ENCODE data around the gene CHAD. TPM values are rescaled to one million over a fixed set of nuclear protein-coding genes. Genes with fewer than 3 reads are reported as not detected.

The CHAD gene
- total and polyA plus RNA-seq, 2 of the 13 experiments (the other 11 are each of a cell fraction or from before 2014, with no cell fraction given): 1.4 TPM; not detected in 1

DNA sequence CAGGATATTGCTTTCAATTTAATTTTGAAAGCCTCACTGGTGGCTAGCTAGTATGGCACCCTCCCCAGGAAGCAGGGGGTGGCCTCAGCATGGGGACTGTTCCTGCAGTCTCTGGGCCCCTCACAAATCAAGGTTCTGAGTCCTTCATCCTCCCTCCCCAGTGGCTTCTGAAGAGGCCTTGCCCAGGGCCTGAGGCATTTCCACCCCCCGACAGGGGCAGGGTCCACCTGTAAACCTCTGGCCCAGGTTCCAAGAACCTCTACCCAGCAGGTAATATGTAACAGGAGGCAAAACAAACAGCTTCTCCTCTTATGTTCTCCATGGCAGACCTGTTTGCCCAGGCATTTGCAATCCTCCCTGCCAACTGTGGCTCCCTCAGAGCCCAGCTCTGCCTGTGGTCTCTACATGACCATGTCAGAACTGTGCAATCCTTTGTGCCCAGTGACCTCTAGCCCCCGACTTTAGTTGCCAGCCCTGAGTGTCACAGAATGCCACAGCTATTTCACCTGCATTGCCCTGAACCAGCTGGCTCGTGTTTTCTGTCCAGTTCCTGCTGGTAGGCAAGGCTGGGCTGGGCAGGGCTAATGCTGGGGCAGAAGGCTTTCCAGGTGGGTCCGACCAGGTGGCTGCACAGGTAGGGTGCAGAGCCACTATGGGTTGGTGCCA lies 28.4 kb downstream of the CHAD start (continued):
- TF ChIP-seq, protein P1, sequence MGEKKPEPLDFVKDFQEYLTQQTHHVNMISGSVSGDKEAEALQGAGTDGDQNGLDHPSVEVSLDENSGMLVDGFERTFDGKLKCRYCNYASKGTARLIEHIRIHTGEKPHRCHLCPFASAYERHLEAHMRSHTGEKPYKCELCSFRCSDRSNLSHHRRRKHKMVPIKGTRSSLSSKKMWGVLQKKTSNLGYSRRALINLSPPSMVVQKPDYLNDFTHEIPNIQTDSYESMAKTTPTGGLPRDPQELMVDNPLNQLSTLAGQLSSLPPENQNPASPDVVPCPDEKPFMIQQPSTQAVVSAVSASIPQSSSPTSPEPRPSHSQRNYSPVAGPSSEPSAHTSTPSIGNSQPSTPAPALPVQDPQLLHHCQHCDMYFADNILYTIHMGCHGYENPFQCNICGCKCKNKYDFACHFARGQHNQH (CRISPR knock-in tag; IDR thresholded peaks at IDR 0.05): no peak
- TF ChIP-seq KLF6 (CRISPR knock-in tag; IDR thresholded peaks at IDR 0.05) (no peak), CBX1 (IDR thresholded peaks at IDR 0.05; ENCODE audit: low read depth) (no peak), ERF (CRISPR knock-in tag; IDR thresholded peaks at IDR 0.05) (no peak), HNF4A (CRISPR knock-in tag; IDR thresholded peaks at IDR 0.05) (peak; percentile 95), ZNF788 (CRISPR knock-in tag; IDR thresholded peaks at IDR 0.05; ENCODE audit: borderline replicate concordance) (peak; percentile 74; the same call in 1 of the 2 replicates), HDAC1 (CRISPR knock-in tag; IDR thresholded peaks at IDR 0.05) (peak; percentile 62), ZNF724P (CRISPR knock-in tag; IDR thresholded peaks at IDR 0.05; ENCODE audit: borderline replicate concordance) (no peak), TBX3 (IDR thresholded peaks at IDR 0.05; ENCODE audit: borderline replicate concordance) (no peak), MZF1 (CRISPR knock-in tag; IDR thresholded peaks at IDR 0.05; ENCODE audit: borderline replicate concordance) (no peak), HNRNPK (IDR thresholded peaks at IDR 0.05; ENCODE audit: low read depth, low read length, poor library complexity, severe bottlenecking) (no peak), ZNF883 (CRISPR knock-in tag; IDR thresholded peaks at IDR 0.05; ENCODE audit: not compliant biosample characterization) (no peak), ZSCAN25 (CRISPR knock-in tag; IDR thresholded peaks at IDR 0.05) (no peak), ZNF747 (CRISPR knock-in tag; IDR thresholded peaks at IDR 0.05; ENCODE audit: borderline replicate concordance) (no peak), ZNF180 (CRISPR knock-in tag; IDR thresholded peaks at IDR 0.05; ENCODE audit: borderline replicate concordance, low read depth) (no peak), ZNF878 (CRISPR knock-in tag; IDR thresholded peaks at IDR 0.05) (no peak), ZSCAN9 (CRISPR knock-in tag; IDR thresholded peaks at IDR 0.05; ENCODE audit: borderline replicate concordance) (no peak), SUZ12 (IDR thresholded peaks at IDR 0.05; ENCODE audit: low read depth, low read length) (no peak), ZNF431 (CRISPR knock-in tag; IDR thresholded peaks at IDR 0.05; ENCODE audit: borderline replicate concordance, low read depth) (no peak), MEIS2 (CRISPR knock-in tag; IDR thresholded peaks at IDR 0.05) (no peak)
- TF ChIP-seq, protein P2, sequence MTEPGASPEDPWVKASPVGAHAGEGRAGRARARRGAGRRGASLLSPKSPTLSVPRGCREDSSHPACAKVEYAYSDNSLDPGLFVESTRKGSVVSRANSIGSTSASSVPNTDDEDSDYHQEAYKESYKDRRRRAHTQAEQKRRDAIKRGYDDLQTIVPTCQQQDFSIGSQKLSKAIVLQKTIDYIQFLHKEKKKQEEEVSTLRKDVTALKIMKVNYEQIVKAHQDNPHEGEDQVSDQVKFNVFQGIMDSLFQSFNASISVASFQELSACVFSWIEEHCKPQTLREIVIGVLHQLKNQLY (CRISPR knock-in tag; IDR thresholded peaks at IDR 0.05): 0 out of 2 replicates have a peak, but pooled peaks have one; percentile 13
- TF ChIP-seq, protein P3, sequence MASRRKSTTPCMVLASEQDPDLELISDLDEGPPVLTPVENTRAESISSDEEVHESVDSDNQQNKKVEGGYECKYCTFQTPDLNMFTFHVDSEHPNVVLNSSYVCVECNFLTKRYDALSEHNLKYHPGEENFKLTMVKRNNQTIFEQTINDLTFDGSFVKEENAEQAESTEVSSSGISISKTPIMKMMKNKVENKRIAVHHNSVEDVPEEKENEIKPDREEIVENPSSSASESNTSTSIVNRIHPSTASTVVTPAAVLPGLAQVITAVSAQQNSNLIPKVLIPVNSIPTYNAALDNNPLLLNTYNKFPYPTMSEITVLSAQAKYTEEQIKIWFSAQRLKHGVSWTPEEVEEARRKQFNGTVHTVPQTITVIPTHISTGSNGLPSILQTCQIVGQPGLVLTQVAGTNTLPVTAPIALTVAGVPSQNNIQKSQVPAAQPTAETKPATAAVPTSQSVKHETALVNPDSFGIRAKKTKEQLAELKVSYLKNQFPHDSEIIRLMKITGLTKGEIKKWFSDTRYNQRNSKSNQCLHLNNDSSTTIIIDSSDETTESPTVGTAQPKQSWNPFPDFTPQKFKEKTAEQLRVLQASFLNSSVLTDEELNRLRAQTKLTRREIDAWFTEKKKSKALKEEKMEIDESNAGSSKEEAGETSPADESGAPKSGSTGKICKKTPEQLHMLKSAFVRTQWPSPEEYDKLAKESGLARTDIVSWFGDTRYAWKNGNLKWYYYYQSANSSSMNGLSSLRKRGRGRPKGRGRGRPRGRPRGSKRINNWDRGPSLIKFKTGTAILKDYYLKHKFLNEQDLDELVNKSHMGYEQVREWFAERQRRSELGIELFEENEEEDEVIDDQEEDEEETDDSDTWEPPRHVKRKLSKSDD (CRISPR knock-in tag; IDR thresholded peaks at IDR 0.05; ENCODE audit: low read depth): no peak
- TF ChIP-seq, protein P4, sequence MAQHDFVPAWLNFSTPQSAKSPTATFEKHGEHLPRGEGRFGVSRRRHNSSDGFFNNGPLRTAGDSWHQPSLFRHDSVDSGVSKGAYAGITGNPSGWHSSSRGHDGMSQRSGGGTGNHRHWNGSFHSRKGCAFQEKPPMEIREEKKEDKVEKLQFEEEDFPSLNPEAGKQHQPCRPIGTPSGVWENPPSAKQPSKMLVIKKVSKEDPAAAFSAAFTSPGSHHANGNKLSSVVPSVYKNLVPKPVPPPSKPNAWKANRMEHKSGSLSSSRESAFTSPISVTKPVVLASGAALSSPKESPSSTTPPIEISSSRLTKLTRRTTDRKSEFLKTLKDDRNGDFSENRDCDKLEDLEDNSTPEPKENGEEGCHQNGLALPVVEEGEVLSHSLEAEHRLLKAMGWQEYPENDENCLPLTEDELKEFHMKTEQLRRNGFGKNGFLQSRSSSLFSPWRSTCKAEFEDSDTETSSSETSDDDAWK (CRISPR knock-in tag; IDR thresholded peaks at IDR 0.05): no peak
- TF ChIP-seq, protein P5, sequence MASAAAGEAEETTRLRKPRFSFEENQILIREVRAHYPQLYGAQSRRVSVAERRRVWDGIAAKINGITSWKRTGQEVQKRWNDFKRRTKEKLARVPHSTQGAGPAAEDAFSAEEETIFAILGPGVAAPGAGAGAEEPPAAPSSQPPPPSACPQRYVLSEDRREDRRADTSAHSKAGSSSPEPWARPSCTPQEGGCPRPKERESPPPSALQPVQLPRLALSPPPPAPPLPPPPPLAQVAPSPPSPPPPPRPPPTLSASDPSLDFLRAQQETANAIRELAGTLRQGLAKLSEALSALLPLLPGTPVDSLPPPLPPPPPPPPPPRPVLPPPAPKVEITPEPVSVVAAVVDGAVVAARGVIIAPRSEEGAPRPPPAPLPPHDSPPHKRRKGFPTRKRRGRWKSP (CRISPR knock-in tag; IDR thresholded peaks at IDR 0.05): 0 out of 2 replicates have a peak, but pooled peaks have one; percentile 30
